ENCODE measurements around the gene NCOR1.
"Not testable (repeated sequence)": the region's sequence is repeated elsewhere in the genome, so short reads cannot be mapped to it uniquely, and the experiment has no call there.

The NCOR1 gene

DNA sequence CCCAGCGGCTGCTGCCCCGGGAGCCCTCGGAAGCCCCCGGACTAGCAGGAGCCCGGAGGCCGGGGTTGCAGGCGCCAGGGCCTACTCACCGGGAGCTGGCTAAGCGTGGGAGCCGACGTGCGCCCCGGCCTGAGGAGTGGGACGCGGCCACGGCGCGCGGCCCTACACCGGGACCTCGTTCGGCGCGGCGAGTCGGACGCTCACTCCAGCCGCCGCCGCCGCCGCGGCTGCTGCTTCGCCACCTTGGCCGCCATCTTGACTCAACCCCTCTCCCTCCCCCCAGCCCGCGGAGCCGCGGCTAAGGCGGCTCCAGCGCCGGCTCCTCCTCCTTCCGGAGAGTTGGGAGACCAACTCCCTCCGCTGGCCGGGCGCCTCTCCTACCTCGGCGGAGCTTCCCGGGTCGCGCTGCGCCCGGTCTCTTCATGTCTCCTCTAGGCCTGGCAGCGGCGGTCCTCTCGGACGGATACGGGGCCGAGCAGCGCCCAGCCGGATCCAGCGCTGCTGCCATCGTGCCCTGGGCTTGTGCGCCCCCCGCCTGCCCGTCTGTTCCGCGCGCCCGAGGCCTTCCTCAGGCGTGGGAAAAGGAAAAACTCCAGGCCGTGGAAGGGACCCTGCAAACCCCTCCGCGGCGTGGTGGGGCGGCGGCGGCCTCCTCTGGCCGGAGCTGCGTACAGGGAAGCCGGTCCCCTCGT is at the start of gene NCOR1:
Gene NCOR1, minus strand, starts transcription at position 262 of the 692 bp plus-strand sequence. CDS start 20,965 bp downstream, outside the sequence.
- DNase-seq (ENCODE audit: low spot score): peak; percentile 91

DNA sequence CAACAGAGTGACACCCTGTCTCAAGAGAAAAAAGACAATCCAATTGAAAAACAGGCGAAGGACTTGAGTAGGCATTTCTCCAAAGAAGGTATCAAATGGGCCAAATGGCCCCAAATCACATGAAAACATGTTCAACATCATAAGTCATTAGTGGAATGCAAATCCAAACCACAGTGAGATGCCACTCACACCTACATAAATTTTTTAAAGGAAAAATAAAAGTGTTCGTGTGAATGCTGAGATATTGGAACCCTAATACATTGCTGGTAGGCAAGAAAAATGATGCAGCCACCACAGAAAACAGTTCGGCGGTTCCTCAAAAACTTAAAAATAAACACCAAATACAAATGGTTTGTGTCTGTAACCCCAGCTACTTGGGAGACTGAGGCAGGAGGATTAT is 46.9 kb upstream of the NCOR1 start:
- no peak for DNase-seq (ENCODE audit: low spot score)

GRCh38 chr17:16261049-16261448 is 45.7 kb upstream of the NCOR1 start:
- no peak for DNase-seq (ENCODE audit: low spot score)

DNA sequence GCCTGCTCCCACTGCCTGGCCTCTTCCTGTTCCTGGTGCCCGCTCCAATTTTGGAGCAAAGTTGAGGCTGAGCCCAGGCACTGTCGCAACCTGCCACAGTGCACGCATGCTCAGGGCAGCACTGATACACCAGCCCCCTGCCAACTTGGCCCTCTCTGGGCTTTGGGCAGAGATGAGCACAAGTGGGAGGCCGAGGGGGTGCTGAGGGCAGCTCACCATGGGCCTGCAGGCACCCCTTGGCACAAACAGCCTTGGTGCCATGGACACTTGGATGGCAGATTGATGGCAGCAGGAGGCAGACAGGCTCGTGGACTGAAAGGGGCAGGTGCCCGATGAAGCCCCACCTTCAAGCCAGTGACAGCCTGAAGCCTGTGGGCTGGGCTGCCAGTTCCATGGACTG is 44.6 kb upstream of the NCOR1 start:
- no peak for DNase-seq (ENCODE audit: low spot score)

- DNase-seq (ENCODE audit: low spot score): no peak
Measured at GRCh38 chr17:16258901-16259300, 43.6 kb upstream of the NCOR1 start.

- peak; percentile 15 for DNase-seq (ENCODE audit: low spot score)
Measured at GRCh38 chr17:16255481-16255921, 40.2 kb upstream of the NCOR1 start.

- no peak for DNase-seq (ENCODE audit: low spot score)
Measured at GRCh38 chr17:16254773-16255400, 39.6 kb upstream of the NCOR1 start.

DNA sequence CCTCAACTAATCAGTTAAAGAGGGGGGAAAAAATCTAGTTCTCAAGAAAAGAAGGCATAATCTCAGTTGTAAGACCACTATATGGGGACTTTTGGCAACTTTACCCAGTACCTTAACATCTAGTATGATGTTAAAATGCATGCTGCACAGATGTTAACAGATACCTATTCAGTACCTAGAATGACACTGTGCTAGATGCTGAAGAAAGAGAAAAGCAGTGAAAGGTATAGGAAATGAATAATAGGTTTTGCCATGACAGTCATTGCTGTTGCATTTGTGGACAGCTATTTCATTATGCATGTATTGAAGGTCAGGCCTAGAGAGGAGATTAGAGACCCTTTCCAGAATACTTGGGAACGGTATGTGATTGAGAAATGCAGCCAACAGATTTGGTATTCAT is 36.2 kb upstream of the NCOR1 start:
- no peak for DNase-seq (ENCODE audit: low spot score)

DNA sequence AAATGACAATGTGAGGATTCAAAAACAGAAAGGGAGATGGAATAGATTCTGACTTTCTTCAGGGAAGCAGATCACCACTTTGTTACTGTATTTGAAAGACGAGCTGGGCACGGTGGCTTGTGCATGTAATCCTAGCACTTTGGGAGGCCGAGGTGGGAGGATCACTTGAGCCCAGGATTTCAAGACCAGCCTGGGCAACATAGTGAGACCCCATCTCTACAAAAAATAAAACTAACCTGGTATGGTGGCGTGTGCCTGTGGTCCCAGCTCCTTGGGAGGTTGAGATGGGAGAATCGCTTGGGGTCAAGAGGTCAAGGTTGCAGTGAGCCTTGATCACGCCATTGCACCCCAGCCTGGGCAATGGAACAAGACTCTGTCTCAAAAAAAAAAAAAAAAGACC is 35.7 kb upstream of the NCOR1 start:
- no peak for DNase-seq (ENCODE audit: low spot score)

- DNase-seq (ENCODE audit: low spot score): peak; percentile 15
Measured at GRCh38 chr17:16250635-16251034, 35.3 kb upstream of the NCOR1 start.

- no peak for DNase-seq (ENCODE audit: low spot score)
Measured at GRCh38 chr17:16247586-16247984, 32.3 kb upstream of the NCOR1 start.

DNA sequence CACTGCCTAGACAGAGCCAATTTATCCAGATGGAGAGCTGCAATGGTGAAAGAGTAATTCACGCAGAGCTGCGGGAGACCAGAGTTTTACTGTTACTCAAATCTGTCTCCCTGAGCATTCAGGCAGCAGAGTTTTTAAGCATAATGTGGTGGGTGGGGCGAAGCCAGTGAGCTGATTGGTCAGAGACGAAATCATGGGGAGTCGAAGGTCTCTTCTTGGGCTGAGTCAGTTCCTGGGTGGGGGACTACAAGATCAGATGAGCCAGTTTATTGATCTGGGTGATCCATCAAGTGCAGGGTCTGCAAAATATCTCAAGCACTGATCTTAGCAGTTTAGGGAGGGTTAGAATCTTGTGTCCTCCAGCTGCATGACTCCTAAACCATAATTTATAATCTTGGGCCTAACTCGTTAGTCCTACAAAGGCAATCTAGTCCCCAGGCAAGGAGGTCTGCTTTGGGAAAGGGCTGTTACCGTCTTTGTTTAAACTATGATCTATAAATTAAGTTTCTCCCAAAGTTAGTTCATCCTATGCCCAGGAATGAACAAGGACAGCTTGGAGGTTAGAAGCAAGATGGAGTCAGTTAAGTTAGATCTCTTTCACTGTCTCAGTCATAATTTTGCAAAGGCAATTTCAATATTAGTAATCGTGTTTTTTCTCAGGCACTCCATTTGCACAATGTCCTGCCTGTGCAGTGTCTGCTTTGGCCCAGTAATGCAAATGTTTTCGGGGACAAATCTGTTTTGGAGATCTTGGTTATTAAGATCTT is 28.6 kb upstream of the NCOR1 start:
- DNase-seq (ENCODE audit: low spot score): no peak

DNA sequence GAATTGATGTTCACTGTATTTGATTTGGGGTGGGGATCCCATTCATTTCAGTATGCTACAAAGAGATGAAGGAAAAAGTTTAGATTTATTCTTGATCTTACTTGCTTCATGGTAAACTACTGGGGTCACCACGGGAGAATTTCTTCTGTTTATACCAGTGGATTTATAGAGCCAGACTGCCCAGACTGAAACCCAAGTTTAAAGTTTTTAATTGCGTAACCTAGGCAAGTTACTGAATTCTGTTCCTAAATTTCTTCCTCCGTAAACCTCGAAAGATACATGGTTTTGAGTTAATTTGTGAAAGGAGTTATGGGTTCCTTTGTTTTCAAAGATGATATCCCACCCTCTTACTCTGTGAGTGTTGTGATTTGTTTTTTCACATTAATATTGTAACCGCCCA is 28.1 kb upstream of the NCOR1 start:
- no peak for DNase-seq (ENCODE audit: low spot score)

- DNase-seq (ENCODE audit: low spot score): no peak
Measured at GRCh38 chr17:16241906-16242399, 26.6 kb upstream of the NCOR1 start.

DNA sequence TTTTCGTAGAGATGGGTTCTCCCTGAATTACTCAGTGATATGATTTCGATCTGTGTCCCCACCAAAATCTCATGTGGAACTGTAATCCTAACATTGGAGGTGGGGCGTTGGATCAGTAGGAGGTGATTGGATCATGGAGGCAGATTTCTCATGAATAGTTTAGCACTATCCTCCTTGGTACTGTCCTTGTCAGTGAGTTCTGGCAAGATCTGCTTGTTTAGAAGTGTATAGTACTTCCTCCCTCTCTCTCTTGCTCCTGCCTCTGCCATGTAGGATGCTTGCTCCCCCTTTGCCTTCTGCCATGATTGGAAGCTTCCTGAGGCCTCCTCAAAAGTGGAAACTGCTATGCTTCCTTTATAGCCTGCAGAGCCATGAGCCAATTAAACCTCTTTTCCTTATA is 24.6 kb upstream of the NCOR1 start:
- DNase-seq (ENCODE audit: low spot score): no peak

- no peak for DNase-seq (ENCODE audit: low spot score)
Measured at GRCh38 chr17:16232391-16232790, 17.1 kb upstream of the NCOR1 start.

GRCh38 chr17:16229912-16230561 is 14.7 kb upstream of the NCOR1 start:
- not testable (repeated sequence) for DNase-seq (ENCODE audit: low spot score)

DNA sequence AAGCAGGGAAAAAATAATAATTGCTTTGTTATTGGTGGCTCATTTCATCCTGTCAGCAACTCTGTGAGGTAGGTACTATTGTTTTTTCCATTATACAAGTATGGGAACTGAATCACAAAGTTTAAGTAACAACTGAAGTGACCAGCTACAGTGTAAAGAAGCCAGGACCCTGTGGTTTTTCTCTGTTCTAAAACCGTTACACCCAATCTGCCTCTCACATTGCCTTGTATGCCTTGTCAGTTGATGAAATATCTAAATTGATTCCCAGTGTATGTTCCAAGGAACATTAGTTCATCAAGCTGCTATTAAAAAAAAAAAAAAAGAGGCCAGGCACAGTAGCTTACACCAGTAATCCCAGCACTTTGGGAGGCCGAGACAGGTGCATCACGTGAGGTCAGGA is 7.1 kb upstream of the NCOR1 start:
- no peak for DNase-seq (ENCODE audit: low spot score)

- DNase-seq (ENCODE audit: low spot score): peak; percentile 89
Measured at GRCh38 chr17:16217002-16217635, 1.8 kb upstream of the NCOR1 start, which contains the start of gene PIGL. Gene PIGL, plus strand, starts transcription at chr17:16217210. Its CDS starts 17 bp downstream, at chr17:16217227.

GRCh38 chr17:16216341-16217001 is 1.1 kb upstream of the NCOR1 start:
- not testable (repeated sequence) for DNase-seq (ENCODE audit: low spot score)

GRCh38 chr17:16215965-16216316 is 607 bp upstream of the NCOR1 start:
- DNase-seq (ENCODE audit: low spot score): no peak

DNA sequence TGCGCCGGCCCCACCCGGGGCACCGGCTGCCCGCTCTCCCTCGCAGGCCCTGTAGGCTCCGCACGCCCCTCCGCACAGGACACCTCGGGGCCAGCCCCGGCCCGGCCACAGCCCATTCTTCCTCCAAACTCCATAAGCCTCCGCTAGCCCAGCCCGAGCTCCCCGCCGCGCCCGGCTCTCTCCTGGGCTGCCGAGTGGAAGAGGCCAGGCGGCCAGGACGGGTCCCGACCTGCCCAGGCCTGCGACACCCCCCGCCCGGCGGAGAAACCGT is 397 bp downstream of the NCOR1 start:
- DNase-seq (ENCODE audit: low spot score): peak; percentile 51
